GM23338 (cell line): ENCODE results near the gene TRIO. TPM values are rescaled to one million over a fixed set of nuclear protein-coding genes. Genes with fewer than 3 reads are reported as not detected.

ENCODE experiments used
- ATAC-seq: fragments of 200-7000 bp; cut with Tn5 transposase; 3 replicates; pipeline ENCODE4 v1.9.1; 2020
- DNase-seq: peaks from one replicate; pipeline ENCODE4 v3.0.0-alpha.2; 2015; ENCODE audit warnings: low spot score
- H2AFZ ChIP-seq: fragments of 200-600 bp; sonication (generic); 2 replicates; pipeline ENCODE4 v1.8.0; 2016; ENCODE audit warnings: antibody characterized with exemption, mild to moderate bottlenecking, moderate library complexity
- H3F3A ChIP-seq: fragments of 200-600 bp; sonication (generic); replicated peaks from 2 replicates; pipeline ENCODE4 v1.8.0; 2017; ENCODE audit warnings: antibody characterized with exemption, mixed run types, low read depth
- H3K27ac ChIP-seq: fragments of 200-600 bp; sonication (generic); 2 replicates; pipeline ENCODE4 v1.6.1; 2016; ENCODE audit warnings: low read depth
- H3K27me3 ChIP-seq: fragments of 200-600 bp; sonication (generic); 2 replicates; pipeline ENCODE4 v1.8.0; 2016; ENCODE audit warnings: mild to moderate bottlenecking, mixed run types, moderate library complexity; ENCODE audit not compliant: insufficient read depth
- H3K36me3 ChIP-seq: fragments of 200-600 bp; sonication (generic); 2 replicates; pipeline ENCODE4 v1.8.0; 2016; ENCODE audit warnings: mild to moderate bottlenecking; ENCODE audit not compliant: insufficient read depth
- H3K4me1 ChIP-seq: fragments of 200-600 bp; sonication (generic); 2 replicates; pipeline ENCODE4 v1.8.0; 2016; ENCODE audit warnings: mild to moderate bottlenecking, moderate library complexity; ENCODE audit not compliant: insufficient read depth
- H3K4me2 ChIP-seq: fragments of 200-600 bp; sonication (generic); 2 replicates; pipeline ENCODE4 v1.7.1; 2017; ENCODE audit warnings: mixed run types
- H3K4me3 ChIP-seq: fragments of 200-600 bp; sonication (generic); 2 replicates; pipeline ENCODE4 v1.6.1; 2016; ENCODE audit warnings: mixed run types
- H3K79me2 ChIP-seq: fragments of 200-600 bp; sonication (generic); replicated peaks from 2 replicates; pipeline ENCODE4 v1.8.0; 2017; ENCODE audit warnings: mild to moderate bottlenecking; ENCODE audit not compliant: insufficient read depth
- H3K9me2 ChIP-seq: fragments of 200-600 bp; sonication (generic); 2 replicates; pipeline ENCODE4 v1.8.0; 2017; ENCODE audit not compliant: insufficient read depth
- H4K20me1 ChIP-seq: fragments of 200-600 bp; sonication (generic); replicated peaks from 2 replicates; pipeline ENCODE4 v1.8.0; 2017; ENCODE audit warnings: mild to moderate bottlenecking; ENCODE audit not compliant: insufficient read depth
- H3K27ac Mint-ChIP-seq: 2 replicates; pipeline ENCODE4 v1.8.0; 2020; ENCODE audit warnings: inconsistent platforms, mild to moderate bottlenecking, moderate library complexity, mixed read lengths
- H3K27me3 Mint-ChIP-seq: 3 replicates; pipeline ENCODE4 v1.8.0; 2022; ENCODE audit warnings: low read depth, mild to moderate bottlenecking, moderate library complexity, mixed read lengths, inconsistent platforms; ENCODE audit not compliant: insufficient read depth, poor library complexity
- H3K36me3 Mint-ChIP-seq: 3 replicates; pipeline ENCODE4 v1.8.0; 2021; ENCODE audit warnings: low read depth, mild to moderate bottlenecking, inconsistent platforms, moderate library complexity, mixed read lengths
- H3K4me1 Mint-ChIP-seq: 3 replicates; pipeline ENCODE4 v1.8.0; 2020; ENCODE audit warnings: mild to moderate bottlenecking, inconsistent platforms, mixed read lengths
- H3K4me3 Mint-ChIP-seq: 3 replicates; pipeline ENCODE4 v1.8.0; 2021; ENCODE audit warnings: moderate library complexity, mild to moderate bottlenecking, inconsistent platforms, mixed read lengths
- H3K9me3 Mint-ChIP-seq: 3 replicates; pipeline ENCODE4 v1.8.0; 2020; ENCODE audit warnings: moderate library complexity, mild to moderate bottlenecking, inconsistent platforms, mixed read lengths
- CREB1 ChIP-seq: fragments of 250-450 bp; sonication (Bioruptor Pico); IDR thresholded peaks from 2 replicates; pipeline ENCODE4 v1.5.0; 2020; ENCODE audit warnings: low read depth, mild to moderate bottlenecking, moderate library complexity
- CTCF ChIP-seq, 2 experiments: fragments of 200-600 bp in 1 of 2; sonication (generic) in 1 of 2; conservative IDR thresholded peaks; 2 replicates each; pipeline versions ENCODE4 v1.5.1 to v1.6.1; 2016 to 2017; ENCODE audit warnings: antibody characterized with exemption in 2 of 2, low read depth in 2 of 2, mild to moderate bottlenecking in 2 of 2, moderate library complexity in 1 of 2
- ETS1 ChIP-seq: IDR thresholded peaks from 2 replicates; pipeline ENCODE4 v1.6.1; 2016; ENCODE audit warnings: antibody characterized with exemption
- EZH2 ChIP-seq: fragments of 200-600 bp; sonication (generic); IDR thresholded peaks from one replicate; pipeline ENCODE4 v1.8.0; 2017; ENCODE audit warnings: antibody characterized with exemption, mild to moderate bottlenecking, low read depth; ENCODE audit not compliant: unreplicated experiment
- EZH2phosphoT487 ChIP-seq: fragments of 200-600 bp; sonication (generic); IDR thresholded peaks from one replicate; pipeline ENCODE4 v1.8.1; 2018; ENCODE audit warnings: antibody characterized with exemption; ENCODE audit not compliant: unreplicated experiment
- JUNB ChIP-seq: IDR thresholded peaks from one replicate; pipeline ENCODE4 v1.6.1; 2016; ENCODE audit warnings: antibody characterized with exemption; ENCODE audit not compliant: unreplicated experiment
- NANOG ChIP-seq: IDR thresholded peaks from 2 replicates; pipeline ENCODE4 v1.6.1; 2016; ENCODE audit warnings: antibody characterized with exemption, borderline replicate concordance
- POLR2AphosphoS5 ChIP-seq: IDR thresholded peaks from 2 replicates; pipeline ENCODE4 v1.6.1; 2016; ENCODE audit warnings: antibody characterized with exemption, low read depth
- REST ChIP-seq: IDR thresholded peaks from one replicate; pipeline ENCODE4 v1.6.1; 2018; ENCODE audit warnings: antibody characterized with exemption; ENCODE audit not compliant: unreplicated experiment
- STAT1 ChIP-seq: IDR thresholded peaks from one replicate; pipeline ENCODE4 v1.6.1; 2016; ENCODE audit warnings: antibody characterized with exemption; ENCODE audit not compliant: unreplicated experiment
- ZNF114 ChIP-seq: fragments of 250-450 bp; sonication (Bioruptor Pico); IDR thresholded peaks from 2 replicates; pipeline ENCODE4 v1.5.0; 2020; ENCODE audit warnings: mild to moderate bottlenecking, moderate library complexity
- ZNF331 ChIP-seq: fragments of 250-450 bp; sonication (Bioruptor Pico); IDR thresholded peaks from 2 replicates; pipeline ENCODE4 v1.5.0; 2020; ENCODE audit warnings: low read depth, mild to moderate bottlenecking, moderate library complexity
- ZNF462 ChIP-seq: fragments of 250-450 bp; sonication (Bioruptor Pico); IDR thresholded peaks from 2 replicates; pipeline ENCODE4 v1.5.0; 2020; ENCODE audit warnings: mild to moderate bottlenecking, moderate library complexity
- polyA plus RNA-seq: library from polyadenylated mRNA; unstranded; fragments of >200 nt; fragmentation: Nextera tagmentation; extraction: Ambion mirVana; gene quantifications from 2 replicates; pipeline ENCODE4 v1.2.1, GENCODE V29; 2016
- total RNA-seq: library from RNA; depleted of rRNA; stranded (reverse); fragments of >200 nt; shearing (Covaris generic); gene quantifications from 2 replicates; pipeline ENCODE4 v1.2.3, GENCODE V29; 2014

The TRIO gene
- total and polyA plus RNA-seq, 2 experiments from 2014 or later = 13.8 to 113 TPM

- peaks cover 4% of the 10 kb centered on the region for H3K79me2 ChIP-seq
- Mint-ChIP-seq H3K27me3 (peaks cover 2% of the 10 kb centered on the region), H3K9me3 (no peaks in the 10 kb centered on the region; the same call in 2 of the 3 replicates), H3K36me3 (peaks cover 21% of the 10 kb centered on the region), H3K27ac (no peak overlapping the region), H3K4me3 (no peak overlapping the region), H3K4me1 (peaks cover 11% of the 10 kb centered on the region; the same call in 2 of the 3 replicates)
- H3K36me3 ChIP-seq = peaks cover 2% of the 10 kb centered on the region
- H3K27ac ChIP-seq = 0 out of 2 replicates have a peak overlapping the region, but pooled peaks have one; percentile 64
- DNase-seq (no peak), ATAC-seq (no peak)
- no peaks in the 10 kb centered on the region for H3K9me2 ChIP-seq
- H3K4me1 ChIP-seq = peaks cover 5% of the 10 kb centered on the region; the same call in 1 of the 2 replicates
- no peak overlapping the region for H3K4me3 ChIP-seq
- no peak overlapping the region for H3K4me2 ChIP-seq
- no peak for TF ChIP-seq POLR2AphosphoS5
- TF ChIP-seq STAT1 = no peak
- TF ChIP-seq NANOG = no peak
- no peak for TF ChIP-seq CTCF (conservative IDR thresholded peaks at IDR 0.05; ENCODE audit: low read depth in 2 of 2)
- TF ChIP-seq ZNF114 (CRISPR knock-in tag) = no peak
- TF ChIP-seq JUNB = no peak
- TF ChIP-seq ZNF331 (CRISPR knock-in tag) = no peak
- no peak for TF ChIP-seq ZNF462 (CRISPR knock-in tag)
- no peak for TF ChIP-seq EZH2phosphoT487
- no peak for TF ChIP-seq CREB1
- TF ChIP-seq EZH2 = no peak
- TF ChIP-seq ETS1 = no peak
- no peak for TF ChIP-seq REST
- no peaks in the 10 kb centered on the region for H3F3A ChIP-seq
- H2AFZ ChIP-seq = no peak overlapping the region
- peaks cover 4% of the 10 kb centered on the region; the same call in 1 of the 2 replicates for H4K20me1 ChIP-seq
- H3K27me3 ChIP-seq = no peaks in the 10 kb centered on the region
Measured at GRCh38 chr5:14439087-14439871, 296.1 kb downstream of the TRIO start.
